ENCODE measurements around the gene OR2L3.

DNA sequence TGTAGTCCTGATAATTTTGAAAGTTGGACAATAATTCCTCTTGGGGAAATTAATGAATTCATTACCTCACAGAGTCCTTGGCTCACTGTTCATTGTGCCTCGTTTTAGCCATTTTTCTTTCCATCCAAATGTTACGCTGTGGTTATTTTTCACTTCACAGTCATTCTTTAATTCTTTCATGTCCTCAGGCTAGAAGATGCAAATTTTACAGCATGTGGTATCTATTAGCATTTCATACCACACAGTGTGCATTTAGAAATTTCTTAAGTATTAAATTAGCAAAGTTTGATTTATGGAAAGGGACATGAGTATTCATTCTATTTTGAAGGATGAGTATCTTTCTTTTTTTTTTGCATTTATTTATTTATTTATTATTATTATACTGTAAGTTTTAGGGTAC, 18.4 kb downstream of the OR2L3 start:
- TF ChIP-seq CTCF (IDR thresholded peaks at IDR 0.05) (no peak), POLR2A (IDR thresholded peaks at IDR 0.05) (no peak)
